Subcutaneous adipose tissue (tissue), 4 donors: ENCODE measurements around the gene ZBTB16. TPM values are rescaled to one million over a fixed set of nuclear protein-coding genes. Genes with fewer than 3 reads are reported as not detected.

Experiments
- CTCF ChIP-seq: fragments of 450-650 bp; IDR thresholded peaks from one replicate; pipeline ENCODE4 v1.5.1; 2016; ENCODE audit warnings: low read depth, mild to moderate bottlenecking, control low read depth, antibody characterized with exemption, moderate library complexity
- total RNA-seq, 4 donors: library from RNA; depleted of rRNA; stranded (reverse); fragments of >200 nt; gene quantifications; one replicate each; pipeline ENCODE4 v1.1.0, GENCODE V29; 2016

ZBTB16 gene
- total RNA-seq, 4 donors from 2014 or later: 167 to 446 (median 261) TPM

DNA sequence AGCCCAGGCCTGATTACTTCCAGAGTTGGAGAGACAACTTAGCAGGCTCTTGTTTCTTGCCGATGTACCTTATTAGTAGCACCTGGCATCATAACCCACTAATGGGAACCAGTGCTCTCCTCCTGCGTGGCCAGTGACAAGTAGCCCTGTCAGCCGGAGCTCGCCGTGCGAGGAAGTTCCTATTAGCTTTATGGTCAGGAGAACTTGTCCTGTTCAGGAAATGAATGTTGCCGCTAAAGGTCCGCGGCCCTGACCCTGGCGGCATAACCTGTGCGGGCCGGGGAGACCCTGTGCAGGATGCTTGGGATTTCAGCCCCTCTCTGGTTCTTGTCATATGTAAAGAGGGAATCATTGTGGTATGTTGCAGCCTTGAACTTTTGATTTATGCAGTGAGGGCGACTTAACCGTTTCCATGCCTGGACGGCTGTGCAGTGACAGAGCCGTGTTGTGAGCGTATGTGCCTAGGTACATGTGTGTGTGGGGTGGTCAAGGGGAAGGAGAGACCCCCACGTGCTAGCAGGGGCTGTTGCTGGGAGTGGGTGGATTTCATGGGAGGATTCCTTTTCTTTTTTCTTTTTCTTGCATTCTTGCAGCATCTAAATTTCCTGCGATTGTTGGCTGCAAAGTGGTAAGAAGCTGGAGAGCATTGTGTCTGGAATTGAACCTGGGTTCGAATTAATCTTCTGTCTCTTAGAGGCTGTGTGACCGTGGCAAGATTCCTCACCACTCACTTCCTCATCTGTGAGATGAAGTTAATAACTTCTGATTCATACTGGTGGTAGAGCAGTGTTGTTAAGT is 15.2 kb downstream of the ZBTB16 start:
- no peak for TF ChIP-seq CTCF

DNA sequence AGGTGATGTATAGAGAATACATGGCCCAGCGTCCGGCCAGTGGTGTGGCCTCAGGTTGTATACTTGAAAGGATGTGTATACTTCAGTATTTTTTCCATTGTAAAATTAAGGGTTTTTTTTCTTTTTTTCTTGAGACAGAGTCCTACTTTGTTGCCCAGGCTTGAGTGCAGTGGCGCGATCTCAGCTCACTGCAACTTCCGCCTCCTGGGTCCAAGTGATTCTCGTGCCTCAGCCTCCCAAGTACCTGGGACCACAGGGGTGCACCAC is 15.8 kb downstream of the ZBTB16 start:
- no peak for TF ChIP-seq CTCF

DNA sequence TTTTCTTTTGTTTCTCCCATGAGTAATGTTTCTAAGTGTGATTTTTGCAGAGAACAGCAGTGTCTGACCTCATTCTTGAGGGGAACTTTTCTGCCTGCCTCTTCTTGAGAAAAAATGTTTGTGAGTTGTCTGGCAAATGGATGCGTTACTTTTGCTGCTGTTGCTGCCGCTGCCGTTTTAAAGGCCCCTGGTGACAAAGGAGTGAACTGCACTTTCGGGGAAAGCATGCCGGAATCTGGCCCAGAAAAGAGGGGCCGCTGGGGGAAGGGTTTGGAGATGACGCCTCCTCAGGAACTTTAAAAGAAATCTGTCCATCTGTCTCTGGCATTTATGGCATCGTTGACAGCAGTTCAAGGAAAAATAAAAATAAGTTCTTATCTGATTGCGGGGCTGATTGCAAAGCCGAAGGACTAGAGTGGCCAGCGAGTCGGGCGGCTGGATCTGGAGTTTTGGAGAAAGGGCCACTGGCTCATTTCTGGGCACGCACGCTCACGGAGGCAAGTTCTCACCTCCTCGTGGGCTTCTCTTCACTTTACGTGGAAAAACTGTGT is 16.5 kb downstream of the ZBTB16 start:
- no peak for TF ChIP-seq CTCF

DNA sequence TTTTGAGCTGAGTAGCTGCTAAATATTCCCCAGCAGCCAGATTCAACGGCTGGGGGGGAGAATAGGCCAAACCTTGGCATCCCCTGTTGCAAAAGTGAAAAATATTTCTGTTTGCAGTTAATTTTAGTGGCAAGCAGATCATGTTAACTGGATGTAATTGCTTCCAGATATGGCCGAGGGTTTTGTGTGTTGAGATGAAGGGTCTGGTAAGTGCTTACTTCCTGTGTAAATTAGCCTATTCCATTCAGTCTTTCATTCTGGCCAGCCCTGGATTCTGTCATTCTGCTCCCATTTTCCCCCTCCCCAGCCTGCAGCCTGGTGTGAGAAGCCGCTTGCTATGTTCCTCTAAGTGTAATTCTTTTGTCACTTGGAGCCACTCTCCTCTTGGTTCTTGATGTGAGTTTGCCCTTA is 17.4 kb downstream of the ZBTB16 start:
- TF ChIP-seq CTCF: no peak

GRCh38 chr11:114077482-114078305 is 18.2 kb downstream of the ZBTB16 start:
- TF ChIP-seq CTCF: no peak

DNA sequence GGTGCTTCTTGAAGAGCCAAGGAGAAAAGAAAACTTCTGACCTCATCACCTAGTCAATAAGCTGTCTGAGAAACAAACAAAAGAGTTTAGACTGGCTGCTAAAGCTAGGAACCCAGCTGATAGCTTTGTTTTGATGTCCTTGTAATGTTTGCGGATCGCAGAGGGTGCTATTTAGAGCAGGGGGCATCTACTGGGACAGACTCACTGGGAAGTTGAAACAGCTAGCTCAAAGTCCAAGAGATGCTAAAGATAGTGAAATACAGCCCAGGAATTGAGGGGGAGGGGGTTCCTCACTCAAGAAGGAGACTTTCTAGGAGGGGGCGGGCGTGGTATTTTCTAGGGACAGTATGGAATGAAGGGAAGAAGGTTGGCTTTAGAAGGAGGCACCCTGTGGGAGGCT is 18.9 kb downstream of the ZBTB16 start:
- no peak for TF ChIP-seq CTCF

DNA sequence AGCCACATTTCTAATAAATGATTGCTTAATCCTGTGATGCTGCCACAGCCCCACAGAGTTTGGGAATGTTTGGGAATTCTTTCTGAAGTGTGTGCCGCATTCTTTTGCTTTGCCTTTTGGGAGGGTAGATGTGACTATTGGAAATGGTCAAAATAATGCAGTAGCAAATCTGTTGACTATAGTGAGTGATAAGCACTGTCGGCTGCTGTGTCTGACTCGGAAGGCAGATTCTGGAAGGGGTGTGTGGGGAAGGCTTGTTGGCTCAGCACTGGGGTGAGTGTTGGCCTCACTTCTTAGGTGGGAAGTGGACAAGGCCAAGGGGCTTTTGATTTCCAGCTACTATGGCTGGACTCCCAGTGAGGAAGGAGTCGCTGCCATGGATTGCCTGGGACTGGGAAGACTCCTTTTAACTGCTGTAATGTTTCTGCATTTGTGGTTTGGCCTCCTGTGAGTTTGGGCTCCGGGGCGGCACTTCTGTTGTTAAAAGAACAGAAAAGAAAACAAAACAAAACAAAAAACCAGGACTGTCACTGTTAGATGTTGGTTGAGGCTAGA is 20.1 kb downstream of the ZBTB16 start:
- no peak for TF ChIP-seq CTCF
